G401.6 (cell line): Measurements from ENCODE around the gene PRDX1.

Experiments
- FAIRE-seq: peaks from 2 replicates; lab custom pipeline; 2012; peaks lifted over from hg19 to GRCh38; lab: Jason Lieb, UNC

Gene PRDX1

DNA sequence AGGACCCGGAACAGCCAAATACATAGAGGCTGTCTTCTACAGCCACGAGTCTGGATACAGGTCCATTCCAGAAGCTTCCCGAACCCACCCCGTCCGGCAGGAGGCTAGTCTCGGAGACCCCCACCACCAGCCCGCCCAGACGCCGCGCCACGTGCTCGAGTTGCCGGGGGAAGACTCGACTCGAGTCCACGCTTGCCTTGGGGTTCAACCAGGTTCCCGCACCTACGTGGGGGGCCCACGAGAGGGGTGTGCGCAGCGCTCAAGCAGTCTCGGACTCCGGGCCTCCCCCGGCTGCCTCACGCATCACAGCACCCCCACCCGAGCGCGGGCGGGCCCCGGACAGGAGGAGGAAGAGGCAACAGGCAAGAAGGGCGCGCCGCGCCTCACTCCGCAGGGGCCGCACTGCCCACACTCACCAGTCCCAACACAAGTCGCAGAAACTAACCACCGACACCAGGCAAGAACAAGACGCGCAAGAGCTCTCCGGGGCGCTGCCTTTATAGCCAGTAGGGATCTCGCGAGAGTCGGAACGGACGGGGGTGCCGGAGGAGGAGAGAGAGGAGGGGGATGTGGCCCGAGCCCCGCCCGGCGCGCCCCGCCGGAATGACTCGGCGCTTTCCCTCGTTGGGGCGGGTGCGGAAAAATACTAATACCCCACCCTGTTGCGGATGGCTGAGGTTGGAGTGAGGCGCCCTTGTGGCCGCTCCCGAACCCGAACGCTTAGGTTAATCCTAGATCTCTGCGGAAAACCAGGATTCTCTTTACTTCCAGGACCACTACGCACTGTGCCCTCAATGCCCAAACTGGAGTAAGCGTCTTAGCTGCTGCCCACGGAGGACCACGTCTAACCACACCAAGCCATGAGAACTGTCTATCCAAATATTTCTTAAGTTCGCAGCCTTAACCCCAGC lies at the start of gene PRDX1:
TSS of gene PRDX1 (minus strand) at position 472 of the 911 bp plus-strand sequence. CDS start 2,841 bp downstream, outside the sequence.
- FAIRE-seq: peak; percentile 84

DNA sequence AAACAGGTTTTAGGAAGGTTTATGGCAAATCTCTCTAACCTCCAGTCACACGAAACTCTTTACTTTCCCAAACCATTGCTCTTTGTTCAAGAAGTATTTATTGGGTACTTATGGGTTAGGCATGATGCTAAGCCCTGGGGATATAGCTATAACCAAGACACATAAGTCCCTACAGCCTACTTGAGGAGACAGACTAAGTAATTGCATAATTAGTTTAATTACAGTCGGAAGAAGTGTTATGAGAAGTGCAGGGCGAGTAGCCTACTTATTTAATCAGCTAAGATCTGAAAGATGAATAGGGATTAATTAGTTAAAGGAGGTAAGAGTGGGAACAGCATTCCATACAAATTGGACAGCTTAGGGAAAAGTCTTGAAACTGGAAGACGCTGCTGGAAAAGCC lies 48.9 kb upstream of the PRDX1 start:
- no peak for FAIRE-seq

DNA sequence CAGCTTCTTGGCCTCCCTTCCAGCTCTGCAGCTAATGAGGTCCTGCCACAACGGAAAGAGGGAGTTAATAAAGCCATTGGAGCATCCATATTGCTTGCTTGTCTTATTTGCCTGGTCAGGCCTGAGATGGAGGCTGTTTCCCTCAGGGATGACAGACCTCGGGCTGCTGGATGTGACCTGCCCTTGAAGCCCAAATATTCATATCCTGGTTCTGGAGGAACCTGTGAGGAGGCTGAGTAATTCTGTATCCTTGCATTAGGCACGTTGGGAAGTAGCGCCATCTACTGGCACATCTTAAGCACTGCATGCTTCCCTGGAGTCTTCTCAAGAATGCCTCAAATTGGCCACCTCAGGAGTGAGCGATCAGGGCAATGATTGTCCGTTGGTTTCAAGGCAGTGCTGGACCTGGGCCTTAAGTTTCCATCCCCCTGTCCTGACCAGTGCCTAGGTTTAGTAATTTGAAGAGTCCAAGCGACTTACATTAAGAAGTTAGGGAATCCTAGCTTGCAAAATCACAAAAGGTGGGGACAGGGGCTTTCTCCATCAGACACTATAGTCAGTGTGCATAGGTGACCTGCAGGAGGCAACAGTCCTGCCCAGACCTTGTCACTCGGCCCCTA lies 48.4 kb upstream of the PRDX1 start:
- peak; percentile 17 for FAIRE-seq

DNA sequence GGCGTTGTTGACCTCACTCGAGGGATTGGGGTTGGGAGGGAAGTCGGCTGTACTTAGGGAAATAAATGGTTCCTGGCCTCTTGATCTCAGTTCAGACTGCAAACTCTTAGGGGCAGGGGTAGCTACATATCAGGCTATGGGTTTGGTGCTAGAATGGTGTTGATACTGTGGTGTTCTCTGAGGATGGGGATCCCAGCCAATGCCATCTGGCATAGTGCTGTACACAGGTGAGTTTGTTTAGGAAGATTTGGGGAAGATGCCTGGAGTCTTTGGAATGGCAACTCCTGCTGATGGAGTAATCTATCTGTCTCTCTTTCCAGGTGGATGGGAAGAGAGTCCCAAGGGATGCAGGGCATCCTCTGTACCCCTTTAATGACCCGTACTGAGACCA lies 47.9 kb upstream of the PRDX1 start:
- no peak for FAIRE-seq

DNA sequence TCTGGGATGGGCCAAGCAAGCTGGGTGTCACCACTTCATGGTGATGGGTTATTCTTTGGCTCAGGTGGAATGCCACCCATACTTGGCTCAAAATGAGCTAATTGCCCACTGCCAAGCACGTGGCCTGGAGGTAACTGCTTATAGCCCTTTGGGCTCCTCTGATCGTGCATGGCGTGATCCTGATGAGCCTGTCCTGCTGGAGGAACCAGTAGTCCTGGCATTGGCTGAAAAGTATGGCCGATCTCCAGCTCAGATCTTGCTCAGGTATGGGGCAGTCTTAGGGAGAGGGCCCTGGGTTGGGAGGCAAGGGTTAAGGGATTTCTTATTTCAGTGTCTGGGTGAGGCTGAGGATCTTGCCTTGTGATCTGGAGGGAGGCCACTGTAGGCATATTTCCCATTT lies 46.7 kb upstream of the PRDX1 start:
- FAIRE-seq: no peak

DNA sequence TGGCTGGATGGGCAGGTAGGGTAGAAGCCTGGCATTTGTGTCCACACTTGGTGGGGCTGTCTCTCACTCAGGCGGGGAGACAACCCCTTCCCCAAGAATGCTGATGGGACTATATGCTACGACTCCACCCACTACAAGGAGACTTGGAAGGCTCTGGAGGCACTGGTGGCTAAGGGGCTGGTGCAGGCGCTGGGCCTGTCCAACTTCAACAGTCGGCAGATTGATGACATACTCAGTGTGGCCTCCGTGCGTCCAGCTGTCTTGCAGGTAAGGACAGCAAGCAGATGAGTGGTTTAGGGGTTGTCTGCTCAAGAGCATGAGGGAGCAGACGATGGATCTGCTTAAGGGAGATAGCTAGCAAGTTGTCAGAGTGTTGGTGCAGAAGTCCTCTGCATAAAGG lies 46.2 kb upstream of the PRDX1 start:
- no peak for FAIRE-seq

DNA sequence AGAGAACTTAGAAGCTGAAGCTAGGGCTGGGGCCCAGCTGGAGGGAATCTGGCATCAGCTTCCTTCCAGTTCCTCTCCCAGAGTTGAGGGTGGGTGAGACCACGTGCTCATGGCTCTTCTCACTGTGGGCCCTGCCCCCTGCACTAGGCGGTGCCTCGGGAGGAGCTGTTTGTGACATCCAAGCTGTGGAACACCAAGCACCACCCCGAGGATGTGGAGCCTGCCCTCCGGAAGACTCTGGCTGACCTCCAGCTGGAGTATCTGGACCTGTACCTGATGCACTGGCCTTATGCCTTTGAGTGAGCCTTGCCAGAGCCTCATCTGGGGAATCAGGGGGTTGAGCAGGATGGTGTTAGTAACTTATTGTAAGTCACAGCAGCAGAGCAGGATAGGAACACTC lies 45.0 kb upstream of the PRDX1 start:
- FAIRE-seq: no peak

DNA sequence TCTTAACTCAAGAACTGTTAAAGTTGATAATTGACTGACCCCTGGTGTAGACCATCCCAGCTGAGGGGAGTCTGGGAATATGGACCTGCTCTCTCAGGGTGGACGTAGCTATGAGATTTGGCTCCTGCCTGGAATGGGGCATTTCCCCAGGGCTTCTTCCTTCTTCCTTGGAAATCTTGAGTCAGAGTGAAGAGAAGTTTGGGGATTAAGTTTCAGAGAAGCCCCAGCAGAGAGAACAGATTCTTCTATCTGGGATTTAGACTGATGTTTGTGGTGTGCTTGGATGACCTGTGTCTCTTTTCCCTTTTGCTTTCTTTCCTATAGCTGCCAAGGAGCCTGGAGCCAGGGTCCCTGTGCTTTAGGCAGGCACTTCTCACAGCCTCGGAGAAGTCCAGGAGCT lies 42.2 kb upstream of the PRDX1 start:
- FAIRE-seq: no peak

DNA sequence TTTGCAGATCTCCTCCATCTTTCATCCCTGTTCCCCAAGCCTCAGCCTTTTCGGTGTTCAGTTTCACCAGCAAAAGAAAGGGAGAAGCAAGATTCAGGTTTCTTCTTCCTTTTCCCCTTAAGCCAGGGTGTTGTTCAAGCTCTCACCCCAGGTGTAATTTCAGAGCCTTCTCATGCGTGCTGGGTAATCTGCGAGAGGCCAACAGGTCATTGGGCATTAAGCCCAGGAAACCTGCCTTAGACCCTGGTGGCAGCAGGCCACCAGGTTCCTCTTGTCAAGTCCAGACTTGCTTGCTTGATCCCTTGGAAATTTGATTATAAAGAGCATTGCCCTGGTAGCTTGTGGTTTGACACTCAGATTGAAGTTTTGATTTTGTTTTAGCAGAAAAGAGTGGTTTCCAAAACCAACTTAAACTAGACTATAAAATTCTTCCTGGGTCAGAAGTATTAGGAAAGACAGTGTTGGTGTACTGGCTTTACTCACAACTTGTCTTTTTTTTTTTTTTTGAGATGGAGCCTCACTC lies 35.8 kb upstream of the PRDX1 start:
- FAIRE-seq: no peak

DNA sequence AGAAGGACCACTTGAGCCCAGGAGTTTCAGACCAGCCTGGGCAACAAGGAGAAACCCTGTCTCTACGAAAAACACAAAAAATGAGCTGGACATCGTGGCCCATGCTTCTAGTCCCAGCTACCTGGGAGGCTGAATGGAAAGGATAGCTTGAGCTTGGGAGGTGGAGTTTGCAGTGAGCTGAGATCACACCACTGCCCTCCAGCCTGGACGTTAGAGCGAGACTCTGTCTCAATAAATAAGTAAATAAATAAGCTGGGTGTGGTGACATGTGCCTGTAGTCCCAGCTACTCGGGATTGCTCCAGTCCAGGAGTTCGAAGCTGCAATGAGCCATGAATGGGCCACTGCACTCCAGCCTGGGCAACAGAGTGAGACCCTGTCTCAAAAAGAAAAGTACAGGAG lies 32.5 kb upstream of the PRDX1 start:
- no peak for FAIRE-seq

DNA sequence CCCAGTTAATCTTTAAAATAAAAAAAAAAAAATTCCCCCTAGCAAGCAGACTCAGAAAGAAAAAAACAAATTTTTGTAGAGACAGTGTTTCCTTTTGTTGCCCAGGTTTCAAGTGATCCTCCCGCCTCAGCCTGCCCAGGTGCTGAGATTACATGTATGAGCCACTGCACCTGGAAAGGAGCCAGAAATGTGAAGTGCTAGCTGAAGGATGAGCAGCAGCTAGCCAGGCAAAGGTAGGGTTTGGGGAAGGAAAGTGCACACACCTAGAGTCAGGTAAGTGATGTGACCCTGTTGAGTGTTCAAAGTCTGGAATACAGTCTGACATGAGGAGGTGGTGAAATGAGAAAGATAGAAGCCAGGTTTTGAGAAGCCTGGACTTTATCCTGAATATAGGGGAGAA lies 30.6 kb upstream of the PRDX1 start:
- no peak for FAIRE-seq

DNA sequence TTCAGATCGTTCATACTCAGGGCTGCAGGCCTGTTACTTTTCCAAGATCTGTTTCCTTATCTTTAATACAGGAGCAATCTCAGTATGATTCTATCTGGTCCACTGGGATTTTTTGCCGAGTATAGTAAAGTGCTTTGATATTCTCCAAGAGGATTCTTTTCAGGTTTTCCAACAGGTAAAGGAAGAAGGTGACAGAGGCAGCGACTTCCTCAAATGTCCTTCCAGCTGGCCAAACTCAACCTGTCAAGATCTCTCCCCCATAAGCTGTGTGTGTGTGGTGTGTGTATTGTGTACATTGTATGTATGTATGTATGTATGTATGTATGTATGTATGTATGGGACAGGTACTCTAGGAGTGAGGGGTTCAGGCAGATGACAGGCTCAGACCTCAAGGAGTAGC lies 30.0 kb upstream of the PRDX1 start:
- FAIRE-seq: no peak

DNA sequence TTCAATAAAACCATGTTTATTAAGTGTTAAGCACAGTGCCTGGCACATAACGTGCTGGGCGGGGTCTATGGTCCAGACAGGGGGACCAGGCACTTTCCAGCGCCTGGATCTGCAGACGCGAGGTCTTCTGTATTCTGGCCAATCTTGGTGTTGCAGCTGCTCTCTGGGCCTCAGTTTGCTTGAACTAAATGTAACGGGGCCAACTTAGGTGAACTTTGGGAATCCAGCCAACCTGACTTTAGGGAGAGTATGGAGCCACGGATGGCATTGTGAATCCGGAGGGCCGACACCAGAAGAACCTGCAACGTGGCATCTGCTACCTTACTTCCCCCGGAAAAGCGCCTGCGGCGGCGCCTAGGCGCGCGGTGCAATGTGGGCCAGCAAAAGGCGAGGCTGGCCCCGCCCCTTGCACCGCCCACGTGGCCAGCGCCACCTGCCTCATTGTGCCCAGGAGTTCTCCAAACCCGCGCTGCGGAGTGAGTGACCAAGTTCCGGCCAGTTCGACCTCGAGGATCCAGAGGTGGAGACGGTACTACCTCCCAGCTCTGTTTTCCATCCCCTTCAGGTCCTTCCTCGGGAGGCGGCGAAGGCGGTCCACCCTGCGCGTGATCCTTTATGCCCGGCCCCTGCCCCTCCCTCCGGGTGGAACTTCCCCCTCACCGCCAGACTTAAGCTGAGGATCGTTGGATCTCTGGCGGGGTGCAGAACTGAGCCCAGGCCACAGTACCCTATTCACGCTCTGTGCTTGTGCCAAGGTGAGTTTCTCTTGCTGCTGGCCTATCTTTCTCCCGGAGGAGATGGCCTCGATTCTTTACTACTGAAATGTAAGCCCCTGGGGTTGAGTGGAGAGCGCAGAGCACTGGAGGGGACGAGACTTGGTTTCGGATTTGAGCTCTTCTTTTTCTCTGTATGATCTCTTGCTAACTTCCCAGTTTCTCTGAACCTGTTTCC lies 29.0 kb upstream of the PRDX1 start, which contains the start of gene AKR1A1:
TSS of gene AKR1A1 (plus strand) at position 426 of the 951 bp plus-strand sequence. CDS start 10,969 bp downstream, outside the sequence.
- peak; percentile 52 for FAIRE-seq

DNA sequence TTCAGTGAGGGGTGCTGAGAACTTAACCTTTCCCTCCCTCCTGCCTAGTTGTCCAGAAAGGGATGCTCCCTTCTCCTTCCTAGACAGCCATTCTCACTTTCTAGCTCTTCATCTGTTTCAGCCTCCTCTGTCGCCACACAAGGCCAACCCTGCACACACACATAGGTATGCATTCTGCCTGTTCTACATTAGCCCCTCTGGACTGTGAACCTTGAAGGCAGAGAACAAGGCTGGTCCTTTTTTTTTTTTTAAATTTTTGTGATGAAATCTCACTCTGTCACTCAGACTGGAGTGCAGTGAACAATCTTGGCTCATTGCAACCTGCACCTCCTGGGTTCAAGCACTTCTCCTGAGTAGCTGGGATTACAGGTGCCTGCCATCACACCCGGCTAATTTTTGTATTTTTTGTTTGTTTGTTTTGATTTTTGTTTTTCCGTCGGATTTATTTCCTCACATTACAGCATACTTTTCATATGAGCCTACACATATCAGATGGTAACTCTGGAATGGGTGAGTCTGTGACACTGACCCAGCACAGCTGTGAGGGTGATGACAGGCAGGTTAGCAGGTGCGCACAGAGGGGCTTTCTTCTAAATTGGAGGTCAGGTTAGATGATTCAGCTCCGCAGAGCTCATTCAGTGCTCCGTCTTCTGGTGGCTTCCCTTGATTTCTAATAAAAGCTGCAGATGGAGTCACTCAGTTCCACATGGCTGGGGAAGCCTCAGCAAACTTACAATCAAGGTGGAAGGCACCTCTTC lies 24.0 kb upstream of the PRDX1 start:
- FAIRE-seq: no peak

DNA sequence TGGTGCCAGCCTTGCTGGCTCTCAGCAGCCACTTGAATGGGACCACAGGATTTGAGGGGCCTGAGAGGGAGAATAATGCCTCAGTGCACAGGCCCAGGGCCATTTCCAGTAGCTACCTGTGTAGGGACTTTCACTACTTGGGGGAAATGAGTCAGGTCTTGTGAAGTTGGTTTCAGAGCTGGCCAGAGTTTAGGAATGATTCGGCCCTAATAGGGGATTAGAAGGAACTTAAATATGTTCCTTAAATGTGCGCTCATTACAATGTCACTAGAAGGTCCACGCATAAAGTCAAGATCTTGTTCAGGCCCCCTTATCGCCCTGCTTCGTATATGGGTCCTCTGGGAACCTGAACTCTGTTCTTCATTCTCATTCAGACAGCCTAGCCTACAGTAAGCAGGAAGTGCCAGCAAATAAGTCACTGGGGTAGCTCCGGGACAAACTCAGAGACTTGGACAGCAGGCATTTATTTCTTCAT lies 23.4 kb upstream of the PRDX1 start:
- no peak for FAIRE-seq

DNA sequence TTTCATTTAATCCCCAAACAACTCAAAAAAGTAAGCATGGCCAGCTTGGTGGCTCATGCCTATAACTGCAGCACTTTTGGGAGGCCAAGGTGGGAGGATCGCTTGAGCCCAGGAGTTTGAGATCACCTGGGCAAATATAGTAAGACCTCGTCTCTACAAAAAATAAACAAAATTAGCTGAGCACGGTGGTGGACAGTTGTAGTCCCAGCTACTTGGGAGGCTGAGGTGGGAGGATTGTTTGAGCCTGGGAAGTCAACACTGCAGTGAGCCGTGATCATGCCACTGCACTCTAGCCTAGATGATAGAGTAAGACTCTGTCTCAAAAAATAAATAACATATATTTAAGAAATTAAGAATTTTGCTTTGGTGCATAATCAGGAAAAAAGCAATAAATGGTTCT lies 22.8 kb upstream of the PRDX1 start:
- no peak for FAIRE-seq

DNA sequence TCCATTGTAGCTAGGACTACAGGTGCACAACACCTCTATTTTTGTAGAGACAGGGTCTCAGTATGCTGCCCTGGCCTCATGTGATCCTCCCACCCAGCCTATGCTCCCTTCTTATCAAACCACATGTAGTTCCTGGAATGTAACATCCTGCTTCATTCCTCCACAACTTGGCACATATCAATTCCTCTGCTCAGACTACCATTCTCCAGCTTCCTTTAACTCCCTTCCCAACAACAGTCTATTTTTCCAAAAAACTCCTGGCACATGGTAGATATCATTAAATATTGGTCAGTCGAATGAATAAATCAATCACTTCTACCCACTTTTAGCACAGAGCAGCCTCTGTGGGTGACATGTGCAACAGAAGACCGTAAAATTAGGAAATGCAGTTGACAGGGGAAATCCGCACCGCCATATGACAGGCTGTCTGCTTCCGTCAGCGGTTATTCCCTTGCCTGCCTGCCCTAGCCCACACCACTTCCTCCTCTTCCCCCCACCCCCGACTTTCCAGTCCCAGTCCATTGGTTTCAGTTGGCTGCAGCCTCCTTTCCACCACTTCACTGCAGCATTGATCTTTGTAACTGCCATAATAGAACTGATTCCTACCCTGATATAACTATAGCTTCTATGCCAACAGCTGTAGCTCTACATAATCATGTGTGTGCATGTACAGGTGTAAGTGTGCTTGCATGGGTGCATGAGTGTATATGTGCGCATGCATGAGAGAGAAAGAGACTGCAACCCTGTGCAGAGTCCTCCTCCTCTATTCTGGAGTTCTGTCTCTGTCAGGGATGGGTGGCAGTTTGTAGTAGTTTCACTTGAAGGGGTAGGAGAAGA lies 22.1 kb upstream of the PRDX1 start:
- FAIRE-seq: no peak

DNA sequence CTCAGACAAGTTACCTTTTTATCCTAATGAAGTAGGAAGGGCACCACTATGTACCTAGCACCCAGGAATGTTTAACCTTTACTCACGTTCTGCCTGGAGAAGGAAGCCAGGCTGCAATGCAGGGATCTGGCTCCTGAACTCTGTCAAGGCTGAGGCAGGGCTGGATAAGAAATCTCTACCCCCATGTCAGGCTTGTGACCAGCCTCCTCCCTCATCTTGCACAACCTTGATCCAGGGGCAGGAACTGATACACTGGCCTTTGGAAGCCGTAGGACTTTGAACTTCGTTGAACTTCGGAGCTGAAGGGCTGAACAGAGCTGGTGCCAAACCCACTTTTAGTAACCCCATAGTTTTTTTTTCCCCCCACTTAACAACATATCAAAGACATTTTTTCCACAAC lies 20.9 kb upstream of the PRDX1 start:
- FAIRE-seq: no peak

DNA sequence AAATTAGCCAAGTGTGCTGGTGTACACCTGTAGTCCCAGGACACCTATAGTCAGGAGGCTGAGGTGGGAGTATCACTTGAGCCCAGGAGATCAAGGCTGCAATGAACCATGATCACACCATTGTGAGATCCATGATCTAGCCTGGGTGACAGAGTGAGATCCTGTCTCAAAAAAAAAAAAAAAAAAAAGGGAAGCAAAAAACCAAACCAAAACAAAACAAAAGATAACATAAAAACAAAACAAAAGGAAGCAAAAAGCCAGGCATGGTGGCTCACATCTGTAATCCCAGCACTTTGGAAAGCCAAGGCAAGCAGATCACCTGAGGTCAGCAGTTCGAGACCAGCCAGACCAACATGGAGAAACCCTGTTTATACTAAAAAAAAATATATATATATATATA lies 19.5 kb upstream of the PRDX1 start:
- no peak for FAIRE-seq

DNA sequence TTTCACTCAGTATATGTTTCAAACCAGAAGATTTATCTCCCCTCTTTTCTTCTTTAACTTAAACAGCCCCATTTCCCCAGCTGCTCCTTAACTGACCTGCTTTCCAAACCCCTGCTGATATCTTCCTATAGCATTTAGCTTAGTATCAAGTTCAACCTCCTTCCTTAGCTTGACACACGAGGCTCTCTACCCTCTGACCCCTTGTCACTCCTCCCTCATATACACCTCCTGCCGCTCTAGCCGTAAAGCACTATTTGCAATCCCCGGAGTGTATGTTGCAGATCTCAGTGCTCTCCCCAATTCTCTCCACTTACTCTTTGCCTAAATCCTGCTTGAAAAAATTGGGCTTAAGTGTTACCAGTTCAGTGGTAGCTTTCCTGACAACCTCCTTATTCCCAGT lies 15.2 kb upstream of the PRDX1 start:
- no peak for FAIRE-seq
